ENCODE results near the gene SLC22A1.

SLC22A1 gene

DNA sequence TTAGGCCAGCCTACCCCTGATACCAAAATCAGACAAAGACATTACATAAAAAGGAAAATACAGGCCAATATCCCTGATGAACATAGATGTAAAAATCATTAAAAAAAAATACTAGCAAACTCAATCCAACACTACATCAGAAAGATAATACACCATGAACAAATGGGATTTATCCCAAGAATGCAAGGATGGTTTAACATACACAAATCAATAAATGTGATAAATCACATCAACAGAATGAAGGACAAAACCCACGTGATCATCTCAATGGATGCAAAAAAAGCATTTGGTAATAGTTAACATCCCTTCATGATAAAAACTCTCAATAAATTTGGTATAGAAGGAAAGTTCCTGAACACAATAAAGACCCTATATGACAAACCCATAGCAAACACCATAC, 73.2 kb downstream of the SLC22A1 start:
- H3K9me3 Mint-ChIP-seq: peaks cover 17% of the 10 kb centered on the region
- H3K4me1 Mint-ChIP-seq: no peaks in the 10 kb centered on the region

GRCh38 chr6:160197662-160198061, 76.0 kb downstream of the SLC22A1 start:
- H3K27me3 Mint-ChIP-seq: peaks cover 9% of the 10 kb centered on the region
- no peaks in the 10 kb centered on the region for H3K4me1 Mint-ChIP-seq
- H3K4me3 Mint-ChIP-seq: no peak overlapping the region
- peaks cover 8% of the 10 kb centered on the region for H3K36me3 Mint-ChIP-seq
- H3K27ac Mint-ChIP-seq: no peak overlapping the region
- peaks cover 10% of the 10 kb centered on the region for H3K9me3 Mint-ChIP-seq

More for the DNA sequence above, 73.2 kb downstream of the SLC22A1 start:
- no peak overlapping the region for H3K4me3 Mint-ChIP-seq
- H3K36me3 Mint-ChIP-seq: peaks cover 10% of the 10 kb centered on the region
- H3K27ac Mint-ChIP-seq: no peak overlapping the region
- H3K27me3 Mint-ChIP-seq: peaks cover 10% of the 10 kb centered on the region

- Mint-ChIP-seq H3K27ac (no peak overlapping the region), H3K4me3 (no peak overlapping the region), H3K9me3 (peaks cover 10% of the 10 kb centered on the region), H3K4me1 (no peaks in the 10 kb centered on the region), H3K27me3 (peaks cover 9% of the 10 kb centered on the region), H3K36me3 (peaks cover 6% of the 10 kb centered on the region)
These were observed 77.1 kb downstream of the SLC22A1 start for GRCh38 chr6:160198606-160199211.

DNA sequence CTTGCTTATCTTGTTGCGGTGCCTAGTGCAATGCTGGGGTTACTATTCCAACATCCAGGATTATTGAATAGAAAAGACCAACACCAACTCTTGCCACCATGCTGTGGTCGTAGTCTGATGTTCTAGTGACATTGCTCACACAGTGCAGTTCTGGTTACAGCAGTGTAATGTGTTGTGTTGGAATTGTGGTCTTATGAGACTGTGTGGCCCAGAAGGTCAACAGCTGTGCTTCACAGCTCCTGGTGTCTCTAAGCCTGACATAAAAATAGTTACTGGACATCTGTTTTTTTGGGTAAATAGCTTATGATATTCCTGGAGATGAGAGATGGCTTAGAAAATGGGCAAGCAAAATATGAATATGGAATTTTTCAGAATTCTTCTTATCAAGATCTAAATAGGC, 79.4 kb downstream of the SLC22A1 start:
- Mint-ChIP-seq H3K27me3 (peaks cover 12% of the 10 kb centered on the region), H3K4me1 (no peaks in the 10 kb centered on the region), H3K36me3 (peaks cover 4% of the 10 kb centered on the region), H3K9me3 (no peaks in the 10 kb centered on the region), H3K4me3 (no peak overlapping the region), H3K27ac (no peak overlapping the region)

- H3K27me3 Mint-ChIP-seq: peaks cover 10% of the 10 kb centered on the region
- H3K36me3 Mint-ChIP-seq: peaks cover 2% of the 10 kb centered on the region
- H3K27ac Mint-ChIP-seq: no peak overlapping the region
- H3K4me1 Mint-ChIP-seq: no peaks in the 10 kb centered on the region
- no peak overlapping the region for H3K4me3 Mint-ChIP-seq
- no peaks in the 10 kb centered on the region for H3K9me3 Mint-ChIP-seq
These were observed 80.8 kb downstream of the SLC22A1 start for GRCh38 chr6:160202411-160202810.

GRCh38 chr6:160203076-160203475, 81.5 kb downstream of the SLC22A1 start:
- peaks cover 14% of the 10 kb centered on the region for H3K27me3 Mint-ChIP-seq
- no peak overlapping the region for H3K27ac Mint-ChIP-seq
- H3K4me3 Mint-ChIP-seq: no peak overlapping the region
- H3K36me3 Mint-ChIP-seq: peaks cover 5% of the 10 kb centered on the region
- peaks cover 5% of the 10 kb centered on the region for H3K9me3 Mint-ChIP-seq
- no peaks in the 10 kb centered on the region for H3K4me1 Mint-ChIP-seq

DNA sequence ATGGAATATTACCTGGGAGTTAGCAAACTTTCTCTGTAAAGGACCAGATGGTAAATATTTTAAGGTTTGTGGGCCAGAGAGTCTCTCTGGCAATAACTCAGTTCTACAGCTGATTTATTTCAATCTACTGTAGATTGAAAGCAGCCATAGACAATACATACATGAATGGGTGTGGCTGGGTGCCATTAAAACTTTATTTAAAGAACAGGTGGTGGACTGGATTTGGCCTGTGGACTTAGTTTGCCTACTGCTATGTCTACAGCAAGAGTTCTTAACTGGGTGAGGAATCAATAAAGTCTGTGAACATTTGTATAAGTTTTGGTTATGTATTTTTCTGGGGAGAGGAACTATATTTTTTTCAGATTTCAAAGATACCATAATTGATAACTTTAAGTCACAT, 81.9 kb downstream of the SLC22A1 start:
- peaks cover 6% of the 10 kb centered on the region for H3K36me3 Mint-ChIP-seq
- H3K27ac Mint-ChIP-seq: no peak overlapping the region
- H3K9me3 Mint-ChIP-seq: peaks cover 9% of the 10 kb centered on the region
- peaks cover 15% of the 10 kb centered on the region for H3K27me3 Mint-ChIP-seq
- no peak overlapping the region for H3K4me3 Mint-ChIP-seq
- H3K4me1 Mint-ChIP-seq: no peaks in the 10 kb centered on the region

GRCh38 chr6:160203953-160204352, 82.3 kb downstream of the SLC22A1 start:
- no peaks in the 10 kb centered on the region for H3K4me1 Mint-ChIP-seq
- H3K9me3 Mint-ChIP-seq: peaks cover 12% of the 10 kb centered on the region
- no peak overlapping the region for H3K27ac Mint-ChIP-seq
- no peak overlapping the region for H3K4me3 Mint-ChIP-seq
- peaks cover 6% of the 10 kb centered on the region for H3K36me3 Mint-ChIP-seq
- peaks cover 15% of the 10 kb centered on the region for H3K27me3 Mint-ChIP-seq

GRCh38 chr6:160204710-160205109, 83.1 kb downstream of the SLC22A1 start:
- Mint-ChIP-seq H3K4me3 (no peak overlapping the region), H3K36me3 (peaks cover 6% of the 10 kb centered on the region), H3K27ac (no peak overlapping the region), H3K27me3 (peaks cover 15% of the 10 kb centered on the region), H3K9me3 (peaks cover 12% of the 10 kb centered on the region), H3K4me1 (no peaks in the 10 kb centered on the region)

GRCh38 chr6:160207618-160208017, 86.0 kb downstream of the SLC22A1 start:
- Mint-ChIP-seq H3K27ac (no peak overlapping the region), H3K27me3 (peaks cover 14% of the 10 kb centered on the region)

More at GRCh38 chr6:160207618-160208017, 86.0 kb downstream of the SLC22A1 start:
- H3K4me3 Mint-ChIP-seq: no peak overlapping the region
- peaks cover 6% of the 10 kb centered on the region for H3K36me3 Mint-ChIP-seq
- H3K4me1 Mint-ChIP-seq: no peaks in the 10 kb centered on the region
- H3K9me3 Mint-ChIP-seq: peaks cover 12% of the 10 kb centered on the region

Measured in activated naive CD4-positive, alpha-beta T cell treated with anti-CD3 and anti-CD28 coated beads, Interleukin-2, amount 50 U/mL, for 24 hours (primary cell).